Neural cell (in vitro differentiated cells): ENCODE results near the gene FAS. TPM values are rescaled to one million over a fixed set of nuclear protein-coding genes. Genes with fewer than 3 reads are reported as not detected.

Source experiments
- H2AFZ ChIP-seq: fragments of 200-600, 300-800 bp; sonication (generic), shearing (Covaris generic); 2 replicates; pipeline ENCODE4 v1.6.0; 2014; ENCODE audit warnings: low read depth, mild to moderate bottlenecking, antibody characterized with exemption, low read length, moderate library complexity
- H3F3A ChIP-seq: fragments of 200-600 bp; shearing (Covaris generic); 2 replicates; pipeline ENCODE4 v1.6.1; 2016; ENCODE audit warnings: mild to moderate bottlenecking, moderate library complexity, mixed read lengths, antibody characterized with exemption, low read length; ENCODE audit not compliant: insufficient read depth, poor library complexity, severe bottlenecking
- H3K27ac ChIP-seq: fragments of 200-600, 300-800 bp; sonication (generic), shearing (Covaris generic); 2 replicates; pipeline ENCODE4 v1.5.1; 2014; ENCODE audit warnings: mild to moderate bottlenecking, low read length, moderate library complexity
- H3K27me3 ChIP-seq: fragments of 300-800, 200-600 bp; sonication (generic), shearing (Covaris generic); 2 replicates; pipeline ENCODE4 v1.6.0; 2014; ENCODE audit warnings: mild to moderate bottlenecking, low read depth, low read length, moderate library complexity; ENCODE audit not compliant: insufficient read depth
- H3K36me3 ChIP-seq: fragments of 300-800, 200-600 bp; sonication (generic), shearing (Covaris generic); 2 replicates; pipeline ENCODE4 v1.5.1; 2014; ENCODE audit warnings: mild to moderate bottlenecking, antibody characterized with exemption, low read length, moderate library complexity; ENCODE audit not compliant: insufficient read depth
- H3K4me2 ChIP-seq: fragments of 300-800, 200-600 bp; sonication (generic), shearing (Covaris generic); 2 replicates; pipeline ENCODE4 v1.6.0; 2014; ENCODE audit warnings: mild to moderate bottlenecking, low read length
- H3K4me3 ChIP-seq: fragments of 300-800, 200-600 bp; sonication (generic), shearing (Covaris generic); 2 replicates; pipeline ENCODE4 v1.5.1; 2014; ENCODE audit warnings: mild to moderate bottlenecking, low read length, moderate library complexity
- H3K79me2 ChIP-seq: fragments of 200-600 bp; shearing (Covaris generic); replicated peaks from 2 replicates; pipeline ENCODE4 v1.6.0; 2014; ENCODE audit warnings: mild to moderate bottlenecking, low read length, moderate library complexity; ENCODE audit not compliant: insufficient read depth
- H3K9ac ChIP-seq: fragments of 300-800, 200-600 bp; sonication (generic), shearing (Covaris generic); 2 replicates; pipeline ENCODE4 v1.6.1; 2016; ENCODE audit warnings: mild to moderate bottlenecking, low read length, mixed read lengths
- H3K9me2 ChIP-seq: fragments of 200-600 bp; shearing (Covaris generic); 2 replicates; pipeline ENCODE4 v1.6.1; 2016; ENCODE audit warnings: mild to moderate bottlenecking, low read length, mixed read lengths; ENCODE audit not compliant: insufficient read depth
- H3K9me3 ChIP-seq: fragments of 200-600, 300-800 bp; sonication (generic), shearing (Covaris generic); 2 replicates; pipeline ENCODE4 v1.6.1; 2016; ENCODE audit warnings: mild to moderate bottlenecking, mixed run types, low read length, moderate library complexity, mixed read lengths
- H4K20me1 ChIP-seq: fragments of 200-600 bp; shearing (Covaris generic); 2 replicates; pipeline ENCODE4 v1.6.1; 2016; ENCODE audit warnings: mild to moderate bottlenecking, mixed run types; ENCODE audit not compliant: insufficient read depth
- EP300 ChIP-seq: fragments of 450-650 bp; conservative IDR thresholded peaks from 2 replicates; pipeline ENCODE4 v1.6.1; 2014; ENCODE audit warnings: antibody characterized with exemption, mild to moderate bottlenecking, moderate library complexity; ENCODE audit not compliant: poor library complexity, severe bottlenecking
- EZH2 ChIP-seq: fragments of 200-600, 300-800 bp; shearing (Covaris generic), sonication (generic); IDR thresholded peaks from 2 replicates; pipeline ENCODE4 v1.6.1; 2014; ENCODE audit warnings: antibody characterized with exemption, low read length, borderline replicate concordance, mild to moderate bottlenecking; ENCODE audit not compliant: insufficient read depth, poor library complexity, severe bottlenecking
- MXI1 ChIP-seq: fragments of 450-650 bp; conservative IDR thresholded peaks from 2 replicates; pipeline ENCODE4 v1.6.1; 2014; ENCODE audit warnings: antibody characterized with exemption, mild to moderate bottlenecking; ENCODE audit not compliant: poor library complexity, severe bottlenecking
- POLR2AphosphoS5 ChIP-seq: IDR thresholded peaks from 2 replicates; pipeline ENCODE4 v1.6.1; 2012
- RAD21 ChIP-seq: fragments of 450-650 bp; conservative IDR thresholded peaks from 2 replicates; pipeline ENCODE4 v1.6.1; 2014; ENCODE audit warnings: antibody characterized with exemption, mild to moderate bottlenecking, moderate library complexity
- SMC3 ChIP-seq: fragments of 450-650 bp; conservative IDR thresholded peaks from 2 replicates; pipeline ENCODE4 v1.6.1; 2014; ENCODE audit warnings: antibody characterized with exemption, mild to moderate bottlenecking, moderate library complexity; ENCODE audit not compliant: poor library complexity
- TAF1 ChIP-seq: IDR thresholded peaks from 2 replicates; pipeline ENCODE4 v1.6.1; 2012; ENCODE audit warnings: low read depth
- polyA plus RNA-seq: library from polyadenylated mRNA; depleted of rRNA; stranded (reverse); fragments of >200 nt; gene quantifications from 2 replicates; pipeline ENCODE4 v1.2.3, GENCODE V29; 2014
- TF ChIP-seq, protein P1 (sequence below): IDR thresholded peaks from 2 replicates; pipeline ENCODE4 v1.6.1; 2012; ENCODE audit warnings: borderline replicate concordance
- TF ChIP-seq, protein P2 (sequence below): fragments of 450-650 bp; IDR thresholded peaks from 2 replicates; pipeline ENCODE4 v1.5.1; 2014; ENCODE audit warnings: antibody characterized with exemption, mild to moderate bottlenecking, moderate library complexity; ENCODE audit not compliant: poor library complexity, severe bottlenecking

Gene FAS
- polyA plus RNA-seq, 1 donor from 2014 or later = 2.5 TPM

DNA sequence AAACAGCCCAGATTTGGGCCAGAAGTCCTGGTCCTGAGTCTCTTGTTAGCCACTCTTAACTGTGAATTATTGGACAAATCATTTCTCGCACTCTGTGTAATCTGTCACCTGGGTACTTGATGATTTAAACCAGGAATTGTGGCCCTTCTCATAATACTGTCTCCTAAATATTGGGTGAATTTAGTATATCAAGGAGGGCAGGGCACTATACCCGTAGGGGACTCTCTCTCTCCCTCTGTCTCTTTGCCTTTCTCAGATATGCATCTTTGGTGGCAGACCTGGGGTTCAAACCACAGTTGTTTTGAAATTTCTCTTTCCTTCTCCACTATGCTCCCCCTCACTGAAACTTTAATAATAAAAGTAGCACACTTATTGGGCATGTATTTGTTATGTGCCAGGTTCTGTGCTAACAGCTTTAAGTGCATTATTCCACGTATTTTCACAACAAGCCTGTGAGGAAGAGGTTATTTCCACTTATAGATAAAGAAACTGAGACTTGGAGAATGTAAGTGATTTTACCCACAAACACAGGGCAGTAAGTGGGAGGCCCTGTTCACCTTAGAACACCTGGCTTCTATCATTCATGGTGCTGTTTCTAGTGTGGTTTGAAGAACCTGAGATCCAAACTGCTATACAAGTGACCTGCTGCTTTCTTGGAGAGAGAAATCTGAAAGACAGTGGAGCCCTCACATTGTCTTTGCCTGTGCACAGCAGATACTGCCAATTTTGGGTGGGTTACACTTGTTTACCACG is 11.8 kb downstream of the FAS start:
- Histone ChIP-seq H3K9me2 (no peaks in the 10 kb centered on the region), H2AFZ (no peak overlapping the region), H3K27me3 (no peaks in the 10 kb centered on the region), H3K79me2 (no peaks in the 10 kb centered on the region), H3K27ac (no peak overlapping the region), H3K9ac (no peak overlapping the region), H3K4me3 (no peak overlapping the region), H3F3A (no peaks in the 10 kb centered on the region), H4K20me1 (no peaks in the 10 kb centered on the region), H3K9me3 (no peaks in the 10 kb centered on the region), H3K36me3 (no peaks in the 10 kb centered on the region), H3K4me2 (no peak overlapping the region)
- TF ChIP-seq TAF1 = no peak
- no peak for TF ChIP-seq EP300
- no peak for TF ChIP-seq SMC3
- no peak for TF ChIP-seq RAD21
- no peak for TF ChIP-seq POLR2AphosphoS5
- TF ChIP-seq, protein P1, sequence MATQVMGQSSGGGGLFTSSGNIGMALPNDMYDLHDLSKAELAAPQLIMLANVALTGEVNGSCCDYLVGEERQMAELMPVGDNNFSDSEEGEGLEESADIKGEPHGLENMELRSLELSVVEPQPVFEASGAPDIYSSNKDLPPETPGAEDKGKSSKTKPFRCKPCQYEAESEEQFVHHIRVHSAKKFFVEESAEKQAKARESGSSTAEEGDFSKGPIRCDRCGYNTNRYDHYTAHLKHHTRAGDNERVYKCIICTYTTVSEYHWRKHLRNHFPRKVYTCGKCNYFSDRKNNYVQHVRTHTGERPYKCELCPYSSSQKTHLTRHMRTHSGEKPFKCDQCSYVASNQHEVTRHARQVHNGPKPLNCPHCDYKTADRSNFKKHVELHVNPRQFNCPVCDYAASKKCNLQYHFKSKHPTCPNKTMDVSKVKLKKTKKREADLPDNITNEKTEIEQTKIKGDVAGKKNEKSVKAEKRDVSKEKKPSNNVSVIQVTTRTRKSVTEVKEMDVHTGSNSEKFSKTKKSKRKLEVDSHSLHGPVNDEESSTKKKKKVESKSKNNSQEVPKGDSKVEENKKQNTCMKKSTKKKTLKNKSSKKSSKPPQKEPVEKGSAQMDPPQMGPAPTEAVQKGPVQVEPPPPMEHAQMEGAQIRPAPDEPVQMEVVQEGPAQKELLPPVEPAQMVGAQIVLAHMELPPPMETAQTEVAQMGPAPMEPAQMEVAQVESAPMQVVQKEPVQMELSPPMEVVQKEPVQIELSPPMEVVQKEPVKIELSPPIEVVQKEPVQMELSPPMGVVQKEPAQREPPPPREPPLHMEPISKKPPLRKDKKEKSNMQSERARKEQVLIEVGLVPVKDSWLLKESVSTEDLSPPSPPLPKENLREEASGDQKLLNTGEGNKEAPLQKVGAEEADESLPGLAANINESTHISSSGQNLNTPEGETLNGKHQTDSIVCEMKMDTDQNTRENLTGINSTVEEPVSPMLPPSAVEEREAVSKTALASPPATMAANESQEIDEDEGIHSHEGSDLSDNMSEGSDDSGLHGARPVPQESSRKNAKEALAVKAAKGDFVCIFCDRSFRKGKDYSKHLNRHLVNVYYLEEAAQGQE = no peak

DNA sequence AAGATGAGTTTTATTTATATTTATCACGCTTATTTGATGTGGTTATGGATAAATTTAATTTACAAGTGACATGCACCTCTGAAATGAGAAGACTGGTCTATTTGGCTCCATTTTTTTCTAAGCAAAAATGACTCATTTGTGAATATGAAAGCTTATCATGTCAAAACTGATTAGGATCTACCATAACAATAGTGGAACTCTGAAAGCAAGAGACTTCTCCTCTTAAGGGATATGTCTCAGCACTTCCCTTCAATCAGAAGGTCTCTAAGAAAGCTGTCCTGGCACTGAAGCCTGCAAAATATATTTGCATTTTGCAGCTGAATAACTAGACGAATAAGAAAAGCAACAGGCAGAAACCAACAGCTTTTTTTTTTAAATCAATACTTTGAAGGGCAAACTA is 12.7 kb downstream of the FAS start:
- Histone ChIP-seq H3K36me3 (no peaks in the 10 kb centered on the region), H2AFZ (no peak overlapping the region), H3F3A (no peaks in the 10 kb centered on the region), H3K9ac (no peak overlapping the region), H3K9me2 (no peaks in the 10 kb centered on the region), H3K27ac (no peak overlapping the region), H3K27me3 (no peaks in the 10 kb centered on the region), H3K79me2 (no peaks in the 10 kb centered on the region), H3K4me2 (no peak overlapping the region), H3K4me3 (no peak overlapping the region), H3K9me3 (no peaks in the 10 kb centered on the region), H4K20me1 (no peaks in the 10 kb centered on the region)
- TF ChIP-seq, protein P1 = no peak
- TF ChIP-seq RAD21 = no peak
- TF ChIP-seq SMC3 = no peak
- no peak for TF ChIP-seq EP300
- no peak for TF ChIP-seq EZH2
- no peak for TF ChIP-seq POLR2AphosphoS5
- TF ChIP-seq TAF1 = no peak
- no peak for TF ChIP-seq MXI1
- TF ChIP-seq, protein P2, sequence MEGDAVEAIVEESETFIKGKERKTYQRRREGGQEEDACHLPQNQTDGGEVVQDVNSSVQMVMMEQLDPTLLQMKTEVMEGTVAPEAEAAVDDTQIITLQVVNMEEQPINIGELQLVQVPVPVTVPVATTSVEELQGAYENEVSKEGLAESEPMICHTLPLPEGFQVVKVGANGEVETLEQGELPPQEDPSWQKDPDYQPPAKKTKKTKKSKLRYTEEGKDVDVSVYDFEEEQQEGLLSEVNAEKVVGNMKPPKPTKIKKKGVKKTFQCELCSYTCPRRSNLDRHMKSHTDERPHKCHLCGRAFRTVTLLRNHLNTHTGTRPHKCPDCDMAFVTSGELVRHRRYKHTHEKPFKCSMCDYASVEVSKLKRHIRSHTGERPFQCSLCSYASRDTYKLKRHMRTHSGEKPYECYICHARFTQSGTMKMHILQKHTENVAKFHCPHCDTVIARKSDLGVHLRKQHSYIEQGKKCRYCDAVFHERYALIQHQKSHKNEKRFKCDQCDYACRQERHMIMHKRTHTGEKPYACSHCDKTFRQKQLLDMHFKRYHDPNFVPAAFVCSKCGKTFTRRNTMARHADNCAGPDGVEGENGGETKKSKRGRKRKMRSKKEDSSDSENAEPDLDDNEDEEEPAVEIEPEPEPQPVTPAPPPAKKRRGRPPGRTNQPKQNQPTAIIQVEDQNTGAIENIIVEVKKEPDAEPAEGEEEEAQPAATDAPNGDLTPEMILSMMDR = no peak
